NB4 (cell line): ENCODE results near the gene DDHD1.

Experiments
- DNase-seq: peaks from one replicate; pipeline ENCODE4 v3.0.0; 2010; ENCODE audit warnings: low read depth
- H3K4me3 ChIP-seq: one replicate; pipeline ENCODE4 v1.5.1; 2011; ENCODE audit warnings: mild to moderate bottlenecking, low read depth, low read length, moderate library complexity
- CTCF ChIP-seq: IDR thresholded peaks from one replicate; pipeline ENCODE4 v1.5.1; 2012; ENCODE audit warnings: low read depth, low read length
- MAX ChIP-seq: IDR thresholded peaks from 2 replicates; pipeline ENCODE4 v1.6.1; 2011; ENCODE audit warnings: low read depth, low read length
- MYC ChIP-seq: IDR thresholded peaks from 2 replicates; pipeline ENCODE4 v1.6.1; 2011; ENCODE audit warnings: low read depth, low read length
- POLR2A ChIP-seq: IDR thresholded peaks from 2 replicates; pipeline ENCODE4 v1.6.1; 2011; ENCODE audit warnings: mild to moderate bottlenecking; ENCODE audit not compliant: insufficient read length; ENCODE audit errors: extremely low read depth

DDHD1 gene

GRCh38 chr14:53152887-53153701 is at the start of gene DDHD1:
TSS of gene DDHD1 (minus strand) at chr14:53153323. CDS start at chr14:53153098, 225 bp downstream.
- peak within 1 kb of the TSS; percentile 92 for H3K4me3 ChIP-seq
- DNase-seq, result peak; percentile 89
- TF ChIP-seq CTCF, result no peak
- TF ChIP-seq POLR2A, result peak; percentile 83
- peak; percentile 52 for TF ChIP-seq MYC
- TF ChIP-seq MAX, result peak; percentile 49; the same call in 1 of the 2 replicates

GRCh38 chr14:53195949-53196348 is 42.8 kb upstream of the DDHD1 start:
- no peak for DNase-seq
- TF ChIP-seq MYC, result no peak
- no peak for TF ChIP-seq MAX
- TF ChIP-seq POLR2A, result no peak
- TF ChIP-seq CTCF, result no peak
- no peak overlapping the region for H3K4me3 ChIP-seq

- no peak for TF ChIP-seq MYC
- TF ChIP-seq CTCF, result no peak
- TF ChIP-seq MAX, result no peak
- no peak for TF ChIP-seq POLR2A
- no peak overlapping the region for H3K4me3 ChIP-seq
- DNase-seq, result no peak
Measured at GRCh38 chr14:53193193-53193592, 40.1 kb upstream of the DDHD1 start.

- no peak overlapping the region for H3K4me3 ChIP-seq
- TF ChIP-seq MYC, result no peak
- no peak for TF ChIP-seq POLR2A
- no peak for TF ChIP-seq MAX
- TF ChIP-seq CTCF, result no peak
- DNase-seq, result no peak
Measured at GRCh38 chr14:53192052-53192760, 39.1 kb upstream of the DDHD1 start.

- no peak overlapping the region for H3K4me3 ChIP-seq
- TF ChIP-seq MAX, result no peak
- no peak for TF ChIP-seq CTCF
- no peak for TF ChIP-seq MYC
- no peak for TF ChIP-seq POLR2A
- DNase-seq, result no peak
Measured at GRCh38 chr14:53190938-53191337, 37.8 kb upstream of the DDHD1 start.
